AG09319 (cell line): ENCODE results near the gene PLCH2.
A peak's percentile ranks its signal among the peaks of the same experiment; 100 is the strongest.

Source experiments
- DNase-seq: peaks from one replicate; pipeline ENCODE4 v3.0.0-alpha.2; 2010; ENCODE audit warnings: low read depth; ENCODE audit errors: extremely low read depth
- TF ChIP-seq, protein P1 (sequence below): IDR thresholded peaks from 2 replicates; pipeline ENCODE4 v1.5.1; 2011; ENCODE audit warnings: low read depth, mild to moderate bottlenecking, inconsistent platforms, low read length, moderate library complexity

The PLCH2 gene

GRCh38 chr1:2553871-2554620, 78.0 kb downstream of the PLCH2 start:
- DNase-seq, result no peak
- TF ChIP-seq, protein P1, sequence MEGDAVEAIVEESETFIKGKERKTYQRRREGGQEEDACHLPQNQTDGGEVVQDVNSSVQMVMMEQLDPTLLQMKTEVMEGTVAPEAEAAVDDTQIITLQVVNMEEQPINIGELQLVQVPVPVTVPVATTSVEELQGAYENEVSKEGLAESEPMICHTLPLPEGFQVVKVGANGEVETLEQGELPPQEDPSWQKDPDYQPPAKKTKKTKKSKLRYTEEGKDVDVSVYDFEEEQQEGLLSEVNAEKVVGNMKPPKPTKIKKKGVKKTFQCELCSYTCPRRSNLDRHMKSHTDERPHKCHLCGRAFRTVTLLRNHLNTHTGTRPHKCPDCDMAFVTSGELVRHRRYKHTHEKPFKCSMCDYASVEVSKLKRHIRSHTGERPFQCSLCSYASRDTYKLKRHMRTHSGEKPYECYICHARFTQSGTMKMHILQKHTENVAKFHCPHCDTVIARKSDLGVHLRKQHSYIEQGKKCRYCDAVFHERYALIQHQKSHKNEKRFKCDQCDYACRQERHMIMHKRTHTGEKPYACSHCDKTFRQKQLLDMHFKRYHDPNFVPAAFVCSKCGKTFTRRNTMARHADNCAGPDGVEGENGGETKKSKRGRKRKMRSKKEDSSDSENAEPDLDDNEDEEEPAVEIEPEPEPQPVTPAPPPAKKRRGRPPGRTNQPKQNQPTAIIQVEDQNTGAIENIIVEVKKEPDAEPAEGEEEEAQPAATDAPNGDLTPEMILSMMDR, result no peak

- TF ChIP-seq, protein P1, result peak; percentile 14
- no peak for DNase-seq
Measured at GRCh38 chr1:2554621-2555387, 78.7 kb downstream of the PLCH2 start.
